GM19351 (cell line): ENCODE results near the gene RNF25.
A peak's percentile ranks its signal among the peaks of the same experiment; 100 is the strongest.

ENCODE experiments used
- ATAC-seq: cut with Tn5 transposase; IDR thresholded peaks from one replicate; pipeline ENCODE4 v1.9.1; 2021; ENCODE audit warnings: mild to moderate bottlenecking, moderate library complexity; ENCODE audit not compliant: unreplicated experiment

Gene RNF25

DNA sequence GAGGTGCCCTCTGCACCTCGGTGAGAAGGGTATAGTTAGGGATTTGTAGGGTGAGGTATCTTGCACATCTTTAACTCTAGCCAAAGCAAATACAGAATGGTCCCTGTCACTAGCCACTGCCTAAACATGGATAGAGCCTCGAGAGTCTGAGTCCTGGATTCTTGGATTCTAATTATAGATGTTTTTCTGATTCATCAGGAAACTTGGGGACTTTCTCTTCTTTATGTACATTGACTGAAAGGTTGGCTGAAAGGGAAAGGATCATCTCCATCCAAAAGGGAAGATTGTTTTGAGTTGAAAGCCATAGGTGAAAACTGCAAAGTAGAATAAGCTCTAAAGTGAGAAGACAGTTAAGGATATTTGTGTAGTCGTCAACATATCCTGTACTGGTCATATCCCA lies 8.3 kb upstream of the RNF25 start:
- ATAC-seq: no peak

DNA sequence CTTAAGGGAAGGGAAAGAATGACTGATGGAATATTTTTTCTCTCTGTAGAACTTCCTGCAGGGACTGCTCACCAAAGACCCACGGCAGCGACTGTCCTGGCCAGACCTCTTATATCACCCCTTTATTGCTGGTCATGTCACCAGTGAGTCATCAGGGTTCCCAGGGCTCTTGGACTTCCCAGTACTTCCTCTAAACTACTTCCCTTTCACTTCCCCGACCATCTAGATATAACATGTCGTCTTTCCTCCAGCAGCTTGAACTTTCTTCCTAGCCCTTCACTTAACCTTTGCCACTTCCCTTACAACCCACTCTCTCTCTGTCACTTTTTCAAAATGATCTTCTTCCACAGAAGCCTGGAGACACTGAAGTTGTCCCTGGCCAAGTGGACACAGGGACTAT lies 7.3 kb upstream of the RNF25 start:
- ATAC-seq: no peak

DNA sequence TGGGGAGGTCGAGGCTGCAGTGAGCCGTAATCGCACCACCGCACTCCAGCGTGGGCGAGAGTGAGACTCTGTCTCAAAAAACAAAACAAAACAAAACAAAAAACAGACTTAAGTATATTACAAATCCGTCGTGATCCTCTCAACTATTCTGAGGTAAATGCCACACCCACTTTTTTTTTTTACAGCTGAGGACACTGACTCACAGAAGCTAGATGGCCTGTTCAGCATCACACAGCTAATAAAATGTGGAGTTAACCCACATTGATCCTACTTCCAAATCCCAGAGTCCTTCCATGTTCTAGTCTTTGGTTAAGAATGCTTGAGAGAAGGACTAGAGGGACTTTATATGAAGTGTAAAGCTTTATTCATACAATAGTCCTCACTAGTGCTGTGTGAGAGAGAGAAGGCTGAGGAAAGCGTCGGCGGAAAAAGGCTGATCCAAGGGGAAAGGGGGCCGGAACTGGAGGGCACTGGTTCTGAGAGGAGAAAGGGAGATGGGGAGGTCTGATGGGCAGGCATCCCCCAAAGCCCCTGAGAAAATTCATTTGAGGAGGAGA lies 627 bp downstream of the RNF25 start:
- ATAC-seq: no peak

DNA sequence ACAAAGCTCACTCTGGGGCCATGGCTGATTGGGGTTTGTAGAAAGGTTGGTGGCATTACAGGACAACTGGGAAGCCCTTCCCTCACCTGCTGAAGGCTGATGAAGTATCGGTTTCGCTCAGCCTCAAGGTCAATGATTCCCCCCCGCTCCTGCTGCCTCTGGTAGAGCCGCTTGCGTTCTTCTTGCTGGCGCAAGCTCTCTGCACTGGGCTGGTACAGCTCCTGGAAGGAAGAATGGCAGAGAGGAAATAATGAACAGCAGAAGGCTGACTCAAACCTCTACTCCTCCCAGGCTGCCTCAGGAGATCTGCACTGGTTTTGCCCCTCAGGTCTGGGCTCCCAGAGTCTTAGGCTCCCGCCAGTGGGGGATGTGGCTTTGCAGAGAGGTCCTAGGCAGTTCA lies 7.1 kb downstream of the RNF25 start:
- no peak for ATAC-seq

DNA sequence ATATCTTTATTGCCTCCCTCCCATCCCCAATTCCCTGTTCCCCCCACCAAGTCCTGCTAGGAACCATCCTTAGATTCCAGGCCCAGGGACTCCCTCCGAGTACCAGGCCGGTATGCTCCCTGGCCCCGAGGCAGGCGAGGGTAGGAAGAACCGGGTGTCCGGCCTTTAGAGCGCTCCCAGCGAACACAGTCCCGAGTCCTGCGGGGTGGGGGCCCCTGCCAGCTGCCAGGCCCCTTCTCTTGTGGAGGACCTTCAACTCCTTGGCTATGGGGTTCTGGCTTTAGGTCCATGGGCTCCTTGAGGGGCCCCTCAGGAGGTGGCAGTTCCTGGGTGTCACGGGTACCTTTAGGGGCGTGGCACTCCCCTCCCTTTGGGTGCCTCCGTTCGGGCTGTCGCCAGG lies 7.9 kb downstream of the RNF25 start:
- ATAC-seq: no peak

DNA sequence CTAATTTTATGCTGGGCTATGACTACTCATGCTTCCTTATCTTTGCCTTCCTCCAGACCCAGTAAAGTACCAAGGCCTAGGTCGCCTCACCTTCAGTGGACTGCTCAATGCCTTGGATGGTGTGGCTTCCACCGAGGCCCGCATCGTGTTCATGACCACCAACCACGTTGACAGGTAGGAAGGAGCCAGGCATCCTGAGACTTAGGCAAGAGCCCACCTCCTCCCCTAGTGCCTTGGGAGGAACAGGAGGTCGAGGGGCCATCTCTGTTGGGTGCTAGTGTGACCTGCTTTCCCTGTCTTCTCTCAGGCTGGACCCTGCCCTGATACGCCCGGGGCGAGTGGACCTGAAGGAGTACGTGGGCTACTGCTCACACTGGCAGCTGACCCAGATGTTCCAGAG lies 9.0 kb downstream of the RNF25 start:
- no peak for ATAC-seq

DNA sequence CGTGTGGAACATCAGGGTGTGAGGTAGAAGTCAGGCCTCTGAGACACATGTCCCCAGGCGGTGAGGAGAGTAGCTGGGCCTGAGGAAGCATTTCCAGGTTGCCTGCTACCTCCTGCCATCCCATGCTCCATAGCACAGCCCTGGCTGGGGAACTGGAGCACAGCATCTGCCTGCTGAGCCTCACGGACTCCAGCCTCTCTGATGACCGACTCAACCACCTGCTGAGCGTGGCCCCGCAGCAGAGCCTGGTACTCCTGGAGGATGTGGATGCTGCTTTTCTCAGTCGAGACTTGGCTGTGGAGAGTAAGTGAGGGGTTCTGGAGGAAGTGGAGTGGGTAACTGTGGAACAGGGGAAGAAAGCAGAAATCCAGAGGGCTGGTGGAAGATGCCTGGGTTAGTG lies 9.4 kb downstream of the RNF25 start:
- no peak for ATAC-seq

DNA sequence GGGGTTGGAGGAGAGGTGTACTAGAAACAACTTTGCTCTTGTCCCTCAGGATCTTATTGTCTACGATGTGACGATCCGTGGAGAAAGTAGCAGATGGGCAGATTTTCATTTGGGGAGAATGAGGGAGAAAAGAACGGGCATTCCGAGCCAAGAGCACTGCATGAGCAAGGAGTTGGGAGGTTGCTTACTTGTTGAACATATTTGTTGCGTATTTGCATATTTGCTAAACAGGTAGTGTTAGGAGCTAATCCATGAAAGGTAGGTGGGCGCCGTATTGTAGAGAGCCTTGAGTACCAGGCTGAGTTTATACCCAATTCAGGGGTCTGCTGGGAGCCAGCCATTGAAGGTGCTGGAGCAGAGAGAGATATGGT lies 11.8 kb downstream of the RNF25 start:
- ATAC-seq: no peak

DNA sequence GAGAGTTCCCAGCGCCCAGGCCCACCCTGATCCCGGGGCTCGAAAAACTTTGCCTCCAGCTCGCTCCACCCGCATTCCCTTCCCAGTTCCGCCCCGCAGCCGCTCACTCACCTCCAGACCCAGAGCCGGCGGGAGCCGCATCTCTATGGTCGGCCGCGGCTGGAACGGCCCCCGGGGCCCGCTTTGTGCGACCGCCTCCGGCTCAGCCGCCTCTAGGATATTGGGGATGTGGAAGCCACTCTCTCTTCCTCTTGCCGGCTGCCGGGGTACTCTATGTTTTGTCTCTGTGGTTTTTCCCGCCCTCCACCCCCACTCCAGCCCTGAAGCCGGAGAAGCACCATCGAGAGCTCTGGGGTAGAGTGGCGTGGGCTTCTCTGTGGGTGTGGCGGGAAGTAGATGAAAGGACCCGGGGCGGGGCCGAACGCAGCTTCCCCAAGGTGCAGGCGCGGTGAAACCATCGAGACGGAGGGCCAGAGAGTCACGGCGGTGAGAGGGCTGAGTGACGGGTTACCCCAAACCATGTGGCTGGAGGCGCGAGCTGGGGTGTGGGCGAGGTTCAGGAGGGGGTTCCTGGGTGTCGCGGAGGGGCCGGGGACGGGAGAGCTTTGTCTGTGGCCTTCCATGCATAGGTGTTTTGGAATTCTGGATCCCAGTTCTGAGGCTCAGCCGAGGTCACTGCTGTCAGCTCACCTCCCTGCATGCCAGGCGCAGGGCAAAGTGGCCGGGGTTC lies 12.4 kb downstream of the RNF25 start, which contains the start of the genes BCS1L and ZNF142:
Gene BCS1L, plus strand, starts transcription at position 426 of the 730 bp plus-strand sequence. CDS start 1,305 bp downstream, outside the sequence.
Gene ZNF142, minus strand, starts transcription at position 366 of the 730 bp plus-strand sequence. CDS start 3,194 bp downstream, outside the sequence.
- ATAC-seq: peak; percentile 93

DNA sequence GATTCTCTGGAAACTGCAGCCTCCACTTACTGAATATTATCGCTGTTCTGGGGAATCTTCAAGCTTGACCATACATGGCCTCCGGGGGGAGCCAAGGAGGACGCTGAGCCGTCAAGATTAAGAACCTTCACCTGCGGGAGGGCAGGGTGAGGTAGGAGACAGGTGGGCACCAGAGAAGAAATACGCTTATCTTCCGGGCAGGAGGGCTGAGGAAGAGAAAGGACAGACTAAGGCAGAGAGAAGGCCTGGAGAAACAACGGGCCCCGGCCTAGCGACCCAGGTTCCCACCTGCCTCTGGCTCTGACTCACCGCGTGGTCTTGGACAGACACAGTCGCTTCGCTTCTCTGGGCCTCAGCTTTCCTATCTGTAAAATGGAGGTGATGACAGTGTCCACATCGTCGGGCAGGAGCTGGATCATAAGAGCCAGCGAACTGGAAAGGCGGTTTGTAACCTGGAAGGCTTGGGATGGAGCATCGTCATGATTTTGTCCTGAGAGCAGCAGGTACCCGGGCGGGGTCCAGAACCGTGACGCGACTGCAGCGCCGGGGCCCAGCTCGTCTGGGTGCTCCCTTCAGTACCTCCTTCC lies 13.0 kb downstream of the RNF25 start:
- ATAC-seq: peak; percentile 55

DNA sequence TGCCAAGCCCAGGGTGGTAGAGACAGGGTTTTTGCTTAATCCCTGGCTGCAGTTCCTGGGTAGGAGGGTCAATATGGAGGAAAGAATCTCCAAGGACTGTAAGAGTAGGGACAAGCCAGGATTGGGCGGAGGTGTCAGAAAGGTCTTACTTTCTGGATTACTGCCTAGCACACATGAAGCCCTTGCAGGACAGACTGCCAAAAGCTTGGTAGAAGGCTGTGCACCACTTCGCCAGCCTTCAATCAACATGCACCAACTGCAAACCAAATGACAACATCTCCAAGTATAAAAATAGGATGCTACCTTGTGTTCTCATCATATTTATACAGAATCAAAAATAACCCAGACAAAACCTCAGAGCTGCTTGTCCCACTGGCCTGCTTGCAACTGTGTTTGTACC lies 16.1 kb downstream of the RNF25 start:
- no peak for ATAC-seq

DNA sequence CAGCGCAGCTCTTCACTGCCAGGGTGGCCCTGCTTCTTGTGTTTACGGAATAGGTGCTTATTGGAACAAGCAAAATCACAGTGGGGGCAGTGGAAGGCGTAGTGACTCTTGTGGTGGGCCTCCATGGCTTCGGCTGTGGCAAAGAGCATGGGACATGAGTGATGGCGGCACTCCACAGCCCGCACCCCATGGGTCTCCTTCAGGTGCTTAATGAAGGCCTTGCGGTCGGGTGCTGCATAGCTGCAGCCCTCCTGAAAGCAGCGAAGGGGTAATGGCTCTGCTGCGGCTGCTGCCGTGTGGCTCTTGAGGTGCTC lies 23.1 kb downstream of the RNF25 start:
- ATAC-seq: no peak

DNA sequence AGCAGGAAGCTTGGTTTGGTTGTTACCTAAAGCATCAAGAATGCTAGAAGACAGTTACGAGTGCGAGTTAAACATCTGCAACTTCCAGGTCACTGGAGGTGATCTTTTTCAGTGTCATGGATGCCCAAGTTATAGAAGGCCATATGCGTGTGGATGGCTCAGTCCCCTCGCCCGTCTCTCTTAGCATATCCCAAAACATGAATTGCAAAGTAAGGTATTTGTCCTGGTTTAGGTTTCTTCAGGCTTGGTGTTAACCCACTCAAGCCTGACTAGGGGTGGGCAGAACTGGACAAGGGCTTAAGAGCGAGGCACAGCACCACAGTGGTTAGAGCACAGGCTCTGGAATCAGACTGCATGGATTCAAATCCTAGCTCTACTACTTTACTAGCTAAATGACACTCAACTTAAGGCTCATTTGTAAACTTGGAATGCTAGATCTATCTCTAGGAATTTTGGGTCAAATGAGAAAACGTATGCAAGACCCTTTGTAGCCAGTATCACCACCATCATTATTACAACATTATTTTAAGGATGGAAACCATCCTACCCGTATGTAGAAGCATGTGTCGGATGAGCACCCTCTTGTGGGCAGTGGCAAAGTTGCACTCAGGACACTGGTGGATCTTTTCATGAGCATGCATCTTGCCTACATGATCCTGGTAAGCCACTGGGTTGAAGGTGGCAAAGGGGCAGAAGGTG lies 23.6 kb downstream of the RNF25 start:
- no peak for ATAC-seq

DNA sequence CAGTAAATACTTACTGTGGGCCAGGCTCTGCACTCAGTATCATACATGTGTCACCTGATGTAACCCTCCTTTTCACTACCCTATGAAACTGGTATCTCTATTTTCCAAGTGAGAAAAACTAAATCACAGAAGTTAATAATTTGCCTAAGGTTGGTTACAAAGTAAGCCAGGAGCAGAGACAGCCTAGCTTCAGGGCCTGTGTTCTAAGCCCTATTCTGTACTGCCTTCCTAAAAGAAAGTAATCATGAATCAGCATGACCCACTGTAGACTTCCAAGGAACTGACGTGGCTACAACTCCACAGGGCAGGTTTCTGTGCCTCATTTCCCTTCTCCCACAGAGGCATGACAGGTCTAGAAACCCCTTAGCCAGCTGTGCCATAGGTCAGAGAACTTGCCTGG lies 26.7 kb downstream of the RNF25 start:
- no peak for ATAC-seq

DNA sequence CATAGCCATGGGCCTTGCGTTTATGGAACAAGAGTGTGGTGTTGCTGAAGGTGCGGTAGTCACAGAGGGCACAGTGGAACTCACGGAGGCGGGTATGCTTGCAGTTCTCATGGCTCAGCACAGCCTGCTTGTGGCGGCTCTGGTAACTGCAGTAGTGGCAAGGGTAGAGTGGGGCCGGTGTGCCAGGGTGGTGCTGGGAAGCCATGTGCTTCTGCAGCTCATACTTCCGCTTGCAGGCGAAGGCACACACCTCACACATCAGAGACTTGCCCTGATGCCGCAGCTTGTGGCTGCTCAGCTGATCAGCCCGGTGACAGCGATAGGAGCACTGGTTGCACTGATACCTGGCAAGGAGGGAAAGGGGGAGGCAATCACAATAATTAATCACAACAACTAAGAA lies 27.1 kb downstream of the RNF25 start:
- no peak for ATAC-seq

DNA sequence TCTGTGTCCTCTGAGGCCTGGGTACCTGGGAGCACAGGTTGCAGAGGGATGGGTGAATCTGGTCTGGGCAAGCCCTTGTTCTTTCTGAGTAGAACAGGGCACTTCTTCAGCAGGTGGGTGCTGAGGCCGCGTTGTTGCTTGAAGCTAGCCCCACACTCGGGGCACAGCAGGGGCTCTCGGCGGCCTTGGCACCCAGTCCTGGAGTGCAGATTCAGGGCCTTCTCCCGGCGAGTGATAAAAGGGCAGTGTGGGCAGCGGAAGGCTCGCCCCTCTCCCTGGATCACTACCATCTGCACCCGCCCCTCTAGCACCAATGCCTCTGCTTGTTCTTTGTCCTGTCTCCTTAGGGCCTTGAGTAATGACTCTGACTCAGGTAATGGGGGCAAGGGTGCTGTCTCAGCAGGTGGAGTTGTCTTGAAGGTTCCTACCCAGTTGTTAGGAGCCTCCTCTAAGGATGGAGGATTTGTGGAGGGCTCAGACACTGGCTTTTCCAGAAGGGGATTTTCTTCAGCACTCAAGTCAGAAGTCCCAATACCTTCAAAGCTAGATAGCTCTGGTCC lies 28.0 kb downstream of the RNF25 start:
- ATAC-seq: no peak

DNA sequence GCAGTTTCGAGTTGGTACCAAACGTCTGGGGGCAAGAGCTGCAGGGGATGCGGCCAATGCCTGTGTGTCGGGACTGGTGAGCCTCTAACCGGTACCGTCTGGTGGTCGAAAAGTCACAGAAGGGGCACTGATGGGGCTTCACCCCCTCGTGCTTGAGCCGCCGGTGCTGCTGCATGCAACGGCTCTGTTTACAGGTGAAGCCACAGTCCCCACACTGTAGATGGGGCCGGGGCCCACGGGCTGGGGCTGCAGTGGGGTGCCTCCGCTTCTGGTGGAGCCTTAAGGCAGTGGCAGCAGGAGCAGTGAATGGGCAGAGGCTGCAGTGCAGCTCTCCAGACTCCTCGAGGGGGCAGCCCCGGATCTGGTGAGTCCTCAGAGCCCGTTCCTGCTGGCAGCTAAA lies 29.0 kb downstream of the RNF25 start:
- ATAC-seq: no peak

DNA sequence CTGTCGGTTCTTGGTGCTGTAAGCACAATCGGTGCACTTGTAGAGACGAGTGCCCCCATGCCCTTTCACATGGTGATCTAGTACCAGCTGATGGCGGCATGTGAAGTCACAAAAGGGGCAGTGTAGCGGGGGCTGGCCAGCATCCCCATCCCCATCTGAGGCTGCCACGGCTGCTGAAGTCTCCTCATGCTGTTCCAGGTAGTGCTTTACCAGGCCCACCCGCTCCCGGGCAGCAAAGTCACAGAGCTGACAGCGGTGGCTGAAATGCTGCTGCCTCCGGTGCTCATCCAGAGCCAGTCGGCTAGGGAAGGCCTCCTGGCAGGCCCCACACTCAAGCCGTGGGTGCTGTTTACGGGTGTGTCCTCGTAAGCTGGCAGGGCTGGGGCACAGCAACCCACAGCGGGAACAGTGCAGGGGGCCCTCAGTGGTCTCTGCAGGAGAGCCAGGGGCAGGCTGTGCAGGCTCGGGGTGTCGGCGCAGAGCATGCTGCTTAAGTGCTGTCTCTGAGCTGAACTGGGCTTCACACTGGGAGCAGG lies 29.6 kb downstream of the RNF25 start:
- no peak for ATAC-seq

DNA sequence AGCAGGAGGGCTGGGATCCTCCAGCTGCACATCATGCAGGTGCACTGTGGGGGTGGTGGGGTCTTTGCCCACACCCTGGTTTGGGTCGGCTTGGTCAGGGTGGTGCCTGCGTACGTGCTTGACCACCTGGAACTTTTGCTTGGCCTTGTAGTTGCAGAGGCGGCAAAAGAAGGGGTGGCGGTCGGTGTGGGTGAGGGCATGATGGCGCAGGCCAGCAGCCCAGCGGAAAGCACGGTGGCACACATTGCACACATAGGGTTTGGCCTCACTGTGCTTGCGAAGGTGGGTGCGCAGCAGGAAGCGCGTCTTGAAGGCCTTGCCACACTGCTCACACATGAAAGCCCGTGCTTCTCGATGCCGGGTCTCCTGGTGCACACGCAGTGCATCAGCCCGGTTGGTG lies 33.4 kb downstream of the RNF25 start:
- ATAC-seq: no peak

DNA sequence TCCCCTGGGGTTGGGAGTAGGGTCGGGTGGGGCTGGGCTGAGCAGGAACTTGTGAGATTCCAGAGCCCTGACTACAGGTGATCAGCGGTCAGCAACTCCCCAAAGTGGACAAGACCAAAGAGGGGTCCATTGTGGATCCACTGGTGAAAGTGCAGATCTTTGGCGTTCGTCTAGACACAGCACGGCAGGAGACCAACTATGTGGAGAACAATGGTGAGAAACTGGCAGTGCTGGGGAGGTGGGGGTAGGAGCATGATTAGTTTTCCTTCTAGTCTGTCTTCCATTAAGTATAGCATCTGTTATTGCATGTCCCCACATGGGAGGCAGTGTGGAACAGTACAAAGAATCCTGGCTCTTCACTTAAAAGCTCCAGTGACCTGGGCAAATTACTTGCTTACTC lies 36.1 kb downstream of the RNF25 start:
- no peak for ATAC-seq

DNA sequence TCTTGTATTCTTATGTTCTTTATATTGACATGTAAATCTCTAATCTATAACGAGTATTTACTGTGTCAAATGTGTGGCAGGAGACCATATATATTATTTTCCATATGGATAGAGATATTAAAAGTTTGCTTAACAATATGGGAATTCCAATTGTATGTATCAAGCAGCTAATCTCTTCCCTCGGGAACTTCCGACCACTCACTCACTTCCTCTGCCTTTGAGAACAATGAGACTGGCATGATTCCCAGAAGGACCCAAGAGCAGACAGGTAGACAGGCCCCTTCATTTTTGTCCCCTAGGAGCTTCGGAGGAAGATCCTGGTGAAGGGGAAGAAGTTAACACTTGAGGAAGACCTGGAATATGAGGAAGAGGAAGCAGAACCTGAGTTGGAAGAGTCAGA lies 40.0 kb downstream of the RNF25 start:
- ATAC-seq: no peak
